Measurements from ENCODE around the gene OPN3. TPM values are rescaled to one million over a fixed set of nuclear protein-coding genes. Genes with fewer than 3 reads are reported as not detected.

Gene OPN3
- total and polyA plus RNA-seq, 9 of the 15 experiments (the other 6 are each of a cell fraction or from before 2014, with no cell fraction given), result 4.2 to 34.6 (median 17.0) TPM

DNA sequence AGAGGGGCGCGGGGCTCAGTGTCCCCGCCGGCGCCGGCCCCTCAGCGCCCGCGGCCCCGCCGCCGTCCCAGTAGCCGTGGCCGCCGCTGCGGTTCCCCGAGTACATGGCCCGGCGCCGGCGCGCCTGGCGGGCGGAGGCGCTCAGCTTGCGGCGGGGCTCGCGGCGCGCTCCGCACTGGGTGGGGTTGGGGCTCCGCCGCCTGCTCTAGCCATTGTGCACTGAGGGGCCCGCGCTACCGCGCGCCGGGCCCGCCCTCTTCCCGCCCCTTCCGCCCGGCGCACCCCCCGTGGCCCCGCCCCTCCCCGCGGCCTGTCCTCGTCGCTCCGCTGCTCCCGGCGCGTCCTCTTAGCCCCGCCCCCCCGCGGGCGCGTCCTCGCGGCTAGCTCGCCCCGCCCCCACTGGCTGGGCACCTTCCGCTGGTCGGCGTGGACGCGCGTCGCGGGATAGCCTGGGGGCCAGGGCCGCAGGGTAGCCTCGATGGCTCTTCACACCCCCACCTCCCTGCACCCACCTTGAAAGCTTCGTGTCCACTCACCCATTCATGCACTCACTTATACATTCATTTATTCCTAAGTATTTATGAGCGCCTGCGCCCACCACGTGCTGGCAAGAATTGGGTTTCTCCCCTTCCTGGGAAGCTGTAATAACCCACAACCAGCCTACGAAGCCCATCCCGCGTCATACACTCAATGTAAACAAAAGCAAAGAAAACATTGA is at the start of gene OPN3, which contains the start of gene CHML (continued):
- TF ChIP-seq, protein P1, sequence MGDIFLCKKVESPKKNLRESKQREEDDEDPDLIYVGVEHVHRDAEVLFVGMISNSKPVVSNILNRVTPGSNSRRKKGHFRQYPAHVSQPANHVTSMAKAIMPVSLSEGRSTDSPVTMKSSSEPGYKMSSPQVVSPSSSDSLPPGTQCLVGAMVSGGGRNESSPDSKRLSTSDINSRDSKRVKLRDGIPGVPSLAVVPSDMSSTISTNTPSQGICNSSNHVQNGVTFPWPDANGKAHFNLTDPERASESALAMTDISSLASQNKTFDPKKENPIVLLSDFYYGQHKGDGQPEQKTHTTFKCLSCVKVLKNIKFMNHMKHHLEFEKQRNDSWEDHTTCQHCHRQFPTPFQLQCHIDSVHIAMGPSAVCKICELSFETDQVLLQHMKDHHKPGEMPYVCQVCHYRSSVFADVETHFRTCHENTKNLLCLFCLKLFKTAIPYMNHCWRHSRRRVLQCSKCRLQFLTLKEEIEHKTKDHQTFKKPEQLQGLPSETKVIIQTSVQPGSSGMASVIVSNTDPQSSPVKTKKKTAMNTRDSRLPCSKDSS (IDR thresholded peaks at IDR 0.05; ENCODE audit: low read depth, partially characterized antibody), result no peak
- TF ChIP-seq, protein P2, sequence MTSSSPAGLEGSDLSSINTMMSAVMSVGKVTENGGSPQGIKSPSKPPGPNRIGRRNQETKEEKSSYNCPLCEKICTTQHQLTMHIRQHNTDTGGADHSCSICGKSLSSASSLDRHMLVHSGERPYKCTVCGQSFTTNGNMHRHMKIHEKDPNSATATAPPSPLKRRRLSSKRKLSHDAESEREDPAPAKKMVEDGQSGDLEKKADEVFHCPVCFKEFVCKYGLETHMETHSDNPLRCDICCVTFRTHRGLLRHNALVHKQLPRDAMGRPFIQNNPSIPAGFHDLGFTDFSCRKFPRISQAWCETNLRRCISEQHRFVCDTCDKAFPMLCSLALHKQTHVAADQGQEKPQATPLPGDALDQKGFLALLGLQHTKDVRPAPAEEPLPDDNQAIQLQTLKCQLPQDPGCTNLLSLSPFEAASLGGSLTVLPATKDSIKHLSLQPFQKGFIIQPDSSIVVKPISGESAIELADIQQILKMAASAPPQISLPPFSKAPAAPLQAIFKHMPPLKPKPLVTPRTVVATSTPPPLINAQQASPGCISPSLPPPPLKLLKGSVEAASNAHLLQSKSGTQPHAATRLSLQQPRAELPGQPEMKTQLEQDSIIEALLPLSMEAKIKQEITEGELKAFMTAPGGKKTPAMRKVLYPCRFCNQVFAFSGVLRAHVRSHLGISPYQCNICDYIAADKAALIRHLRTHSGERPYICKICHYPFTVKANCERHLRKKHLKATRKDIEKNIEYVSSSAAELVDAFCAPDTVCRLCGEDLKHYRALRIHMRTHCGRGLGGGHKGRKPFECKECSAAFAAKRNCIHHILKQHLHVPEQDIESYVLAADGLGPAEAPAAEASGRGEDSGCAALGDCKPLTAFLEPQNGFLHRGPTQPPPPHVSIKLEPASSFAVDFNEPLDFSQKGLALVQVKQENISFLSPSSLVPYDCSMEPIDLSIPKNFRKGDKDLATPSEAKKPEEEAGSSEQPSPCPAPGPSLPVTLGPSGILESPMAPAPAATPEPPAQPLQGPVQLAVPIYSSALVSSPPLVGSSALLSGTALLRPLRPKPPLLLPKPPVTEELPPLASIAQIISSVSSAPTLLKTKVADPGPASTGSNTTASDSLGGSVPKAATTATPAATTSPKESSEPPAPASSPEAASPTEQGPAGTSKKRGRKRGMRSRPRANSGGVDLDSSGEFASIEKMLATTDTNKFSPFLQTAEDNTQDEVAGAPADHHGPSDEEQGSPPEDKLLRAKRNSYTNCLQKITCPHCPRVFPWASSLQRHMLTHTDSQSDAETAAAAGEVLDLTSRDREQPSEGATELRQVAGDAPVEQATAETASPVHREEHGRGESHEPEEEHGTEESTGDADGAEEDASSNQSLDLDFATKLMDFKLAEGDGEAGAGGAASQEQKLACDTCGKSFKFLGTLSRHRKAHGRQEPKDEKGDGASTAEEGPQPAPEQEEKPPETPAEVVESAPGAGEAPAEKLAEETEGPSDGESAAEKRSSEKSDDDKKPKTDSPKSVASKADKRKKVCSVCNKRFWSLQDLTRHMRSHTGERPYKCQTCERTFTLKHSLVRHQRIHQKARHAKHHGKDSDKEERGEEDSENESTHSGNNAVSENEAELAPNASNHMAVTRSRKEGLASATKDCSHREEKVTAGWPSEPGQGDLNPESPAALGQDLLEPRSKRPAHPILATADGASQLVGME (CRISPR knock-in tag; IDR thresholded peaks at IDR 0.05), result no peak
- peak; percentile 57; the same call in 1 of the 2 replicates for TF ChIP-seq DIDO1 (tag; IDR thresholded peaks at IDR 0.05; ENCODE audit: low read depth)
- TF ChIP-seq FOSL1 (tag; conservative IDR thresholded peaks at IDR 0.05), result no peak
- TF ChIP-seq, protein P3, sequence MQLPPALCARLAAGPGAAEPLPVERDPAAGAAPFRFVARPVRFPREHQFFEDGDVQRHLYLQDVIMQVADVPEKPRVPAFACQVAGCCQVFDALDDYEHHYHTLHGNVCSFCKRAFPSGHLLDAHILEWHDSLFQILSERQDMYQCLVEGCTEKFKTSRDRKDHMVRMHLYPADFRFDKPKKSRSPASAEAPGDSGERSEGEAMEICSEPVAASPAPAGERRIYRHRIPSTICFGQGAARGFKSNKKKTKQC (CRISPR knock-in tag; IDR thresholded peaks at IDR 0.05), result peak; percentile 63; the same call in 1 of the 2 replicates
- no peak for TF ChIP-seq HDAC8 (tag; IDR thresholded peaks at IDR 0.05)
- no peak for TF ChIP-seq ZNF696 (CRISPR knock-in tag; conservative IDR thresholded peaks at IDR 0.05)
- TF ChIP-seq MAZ (CRISPR knock-in tag; conservative IDR thresholded peaks at IDR 0.05 in 1 of 2, IDR thresholded peaks at IDR 0.05 in 1 of 2), result peak; percentile 73 to 92; a peak in 3 of 4 replicates
- TF ChIP-seq NFIX (CRISPR knock-in tag; IDR thresholded peaks at IDR 0.05; ENCODE audit: low read depth), result no peak
- TF ChIP-seq TRIM28 (IDR thresholded peaks at IDR 0.05), result 0 out of 2 replicates have a peak, but pooled peaks have one; percentile 30
- no peak for TF ChIP-seq CAMTA2 (CRISPR knock-in tag; conservative IDR thresholded peaks at IDR 0.05)
- TF ChIP-seq ZKSCAN3 (CRISPR knock-in tag; IDR thresholded peaks at IDR 0.05), result peak; percentile 99
- TF ChIP-seq SAP30 (IDR thresholded peaks at IDR 0.05; ENCODE audit: borderline replicate concordance, insufficient read depth, low read depth, low read length, poor library complexity, severe bottlenecking), result peak; percentile 15
- no peak for TF ChIP-seq RCOR1 (IDR thresholded peaks at IDR 0.05; ENCODE audit: borderline replicate concordance in 1 of 2, low read depth in 2 of 2, low read length in 2 of 2)
- TF ChIP-seq, protein P4, sequence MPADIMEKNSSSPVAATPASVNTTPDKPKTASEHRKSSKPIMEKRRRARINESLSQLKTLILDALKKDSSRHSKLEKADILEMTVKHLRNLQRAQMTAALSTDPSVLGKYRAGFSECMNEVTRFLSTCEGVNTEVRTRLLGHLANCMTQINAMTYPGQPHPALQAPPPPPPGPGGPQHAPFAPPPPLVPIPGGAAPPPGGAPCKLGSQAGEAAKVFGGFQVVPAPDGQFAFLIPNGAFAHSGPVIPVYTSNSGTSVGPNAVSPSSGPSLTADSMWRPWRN (IDR thresholded peaks at IDR 0.05; ENCODE audit: low read depth), result no peak
- TF ChIP-seq CC2D1A (IDR thresholded peaks at IDR 0.05), result no peak
- peak; percentile 37; the same call in 1 of the 2 replicates for TF ChIP-seq KLF13 (tag; IDR thresholded peaks at IDR 0.05; ENCODE audit: borderline replicate concordance, low read depth)
